Adrenal gland (tissue), 5 donors: ENCODE results near the gene ABHD14A.
A peak's percentile ranks its signal among the peaks of the same experiment; 100 is the strongest.

Experiments used
- POLR2A ChIP-seq, 2 donors: fragments of 450-650 bp; IDR thresholded peaks; one replicate each; pipeline ENCODE4 v1.6.1; 2017; ENCODE audit warnings: antibody characterized with exemption in 2 of 2, mild to moderate bottlenecking in 2 of 2, moderate library complexity in 1 of 2
- TF ChIP-seq, protein P1 (sequence below), 6 experiments: fragments of 450-650 bp in 4 of 6; fragments of 200-600 bp in 2 of 6; sonication (generic) in 1 of 6; IDR thresholded peaks; 1 replicate in 5 of 6; 2 replicates in 1 of 6; pipeline versions ENCODE4 v1.5.1 to v1.8.0; 2016 to 2021; ENCODE audit warnings: antibody characterized with exemption in 6 of 6, mild to moderate bottlenecking in 2 of 6, moderate library complexity in 1 of 6
- donor health status: DM: no; HTN: no; CAD: no.

DNA sequence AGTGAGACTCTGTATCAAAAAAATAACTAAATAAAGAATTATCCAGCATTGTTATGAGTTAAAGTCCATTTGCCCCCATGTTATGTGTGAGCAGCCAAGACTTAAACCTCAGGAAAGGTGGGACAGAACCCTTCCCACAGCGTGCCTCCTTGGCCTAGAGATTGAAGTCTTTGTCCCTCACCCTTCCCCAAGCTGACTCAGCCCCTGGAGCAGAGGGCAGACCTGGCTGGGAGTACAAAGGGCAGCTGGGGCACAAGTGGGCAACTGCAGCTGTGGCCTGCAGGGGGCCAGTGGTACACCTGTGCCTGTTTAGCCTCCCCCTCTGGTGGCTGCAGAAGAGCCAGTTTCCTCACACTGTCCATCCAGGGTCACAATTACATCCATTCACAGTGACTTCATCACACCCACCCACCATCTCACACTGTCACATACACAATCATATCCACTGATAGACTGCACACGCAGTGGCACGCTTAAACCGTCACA is 7.5 kb downstream of the ABHD14A start:
- TF ChIP-seq, protein P1, sequence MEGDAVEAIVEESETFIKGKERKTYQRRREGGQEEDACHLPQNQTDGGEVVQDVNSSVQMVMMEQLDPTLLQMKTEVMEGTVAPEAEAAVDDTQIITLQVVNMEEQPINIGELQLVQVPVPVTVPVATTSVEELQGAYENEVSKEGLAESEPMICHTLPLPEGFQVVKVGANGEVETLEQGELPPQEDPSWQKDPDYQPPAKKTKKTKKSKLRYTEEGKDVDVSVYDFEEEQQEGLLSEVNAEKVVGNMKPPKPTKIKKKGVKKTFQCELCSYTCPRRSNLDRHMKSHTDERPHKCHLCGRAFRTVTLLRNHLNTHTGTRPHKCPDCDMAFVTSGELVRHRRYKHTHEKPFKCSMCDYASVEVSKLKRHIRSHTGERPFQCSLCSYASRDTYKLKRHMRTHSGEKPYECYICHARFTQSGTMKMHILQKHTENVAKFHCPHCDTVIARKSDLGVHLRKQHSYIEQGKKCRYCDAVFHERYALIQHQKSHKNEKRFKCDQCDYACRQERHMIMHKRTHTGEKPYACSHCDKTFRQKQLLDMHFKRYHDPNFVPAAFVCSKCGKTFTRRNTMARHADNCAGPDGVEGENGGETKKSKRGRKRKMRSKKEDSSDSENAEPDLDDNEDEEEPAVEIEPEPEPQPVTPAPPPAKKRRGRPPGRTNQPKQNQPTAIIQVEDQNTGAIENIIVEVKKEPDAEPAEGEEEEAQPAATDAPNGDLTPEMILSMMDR (IDR thresholded peaks at IDR 0.05) = peak in 5 of 6 experiments; percentile 39 to 55 (median 49)
- TF ChIP-seq POLR2A (IDR thresholded peaks at IDR 0.05) = no peak
